PFSK-1 (cell line): Measurements from ENCODE around the gene CYB5R3.
A peak's percentile ranks its signal among the peaks of the same experiment; 100 is the strongest.

Source experiments
- FOXP2 ChIP-seq: optimal IDR thresholded peaks from 2 replicates; pipeline ENCODE3; 2011; ENCODE audit warnings: borderline replicate concordance, control low read depth, inconsistent platforms; ENCODE audit not compliant: insufficient read depth; ENCODE audit errors: extremely low read length, extremely low read depth
- POLR2AphosphoS5 ChIP-seq: IDR thresholded peaks from 2 replicates; pipeline ENCODE4 v1.6.1; 2012; ENCODE audit warnings: low read depth, mild to moderate bottlenecking, control low read depth, low read length, moderate library complexity
- REST ChIP-seq, 2 experiments: IDR thresholded peaks; 2 replicates each; pipeline versions ENCODE4 v1.6.1 to v1.8.0; 2011 to 2012; ENCODE audit warnings: low read depth in 2 of 2, low read length in 2 of 2, control low read depth in 1 of 2, inconsistent platforms in 1 of 2, mild to moderate bottlenecking in 1 of 2, moderate library complexity in 1 of 2; ENCODE audit not compliant: insufficient read depth in 1 of 2
- SIN3A ChIP-seq: IDR thresholded peaks from 2 replicates; pipeline ENCODE4 v1.6.1; 2012; ENCODE audit warnings: mild to moderate bottlenecking, low read length, moderate library complexity, borderline replicate concordance; ENCODE audit not compliant: insufficient read depth
- TAF1 ChIP-seq: IDR thresholded peaks from 2 replicates; pipeline ENCODE4 v1.6.1; 2012; ENCODE audit warnings: low read length, control low read depth, borderline replicate concordance; ENCODE audit not compliant: insufficient read depth

- TF ChIP-seq POLR2AphosphoS5 (peak; percentile 83), SIN3A (no peak), FOXP2 (no peak), REST (IDR thresholded peaks at IDR 0.05; ENCODE audit: insufficient read depth in 1 of 2, low read depth in 2 of 2, low read length in 2 of 2) (no peak), TAF1 (peak; percentile 60; the same call in 1 of the 2 replicates)
These were observed 67.2 kb downstream of the CYB5R3 start for GRCh38 chr22:42581762-42582716.
